Activated CD4-positive, alpha-beta T cell treated with anti-CD3 and anti-CD28 coated beads, Interleukin-2, amount 10 ng/mL, durations not matched to agents 7 days and 5 days (primary cell): ENCODE measurements around the gene SYTL4. TPM values are rescaled to one million over a fixed set of nuclear protein-coding genes. Genes with fewer than 3 reads are reported as not detected.
A peak's percentile ranks its signal among the peaks of the same experiment; 100 is the strongest.

Source experiments
- CTCF ChIA-PET: fragments of 350-600 bp; sonication (Branson Sonifier 250); formaldehyde crosslinking; loops from one replicate; lab custom pipeline; 2021; ENCODE audit warnings: antibody characterized with exemption; lab: Charles Lee
- POLR2A ChIA-PET: fragments of 350-600 bp; sonication (Branson Sonifier 250); formaldehyde crosslinking; loops from one replicate; lab custom pipeline; 2021; ENCODE audit warnings: antibody characterized with exemption; lab: Charles Lee
- DNase-seq: peaks from one replicate; pipeline ENCODE4 v3.0.0-alpha.2; 2020
- H3K27ac Mint-ChIP-seq: one replicate; pipeline ENCODE4 v1.8.0; 2021; ENCODE audit warnings: mild to moderate bottlenecking, moderate library complexity, mixed read lengths
- H3K27me3 Mint-ChIP-seq: one replicate; pipeline ENCODE4 v1.8.0; 2021; ENCODE audit warnings: mixed read lengths
- H3K36me3 Mint-ChIP-seq: one replicate; pipeline ENCODE4 v1.8.0; 2021; ENCODE audit warnings: low read depth, mixed read lengths
- H3K4me1 Mint-ChIP-seq: one replicate; pipeline ENCODE4 v1.8.0; 2021; ENCODE audit warnings: mixed read lengths
- H3K4me3 Mint-ChIP-seq: one replicate; pipeline ENCODE4 v1.8.0; 2021; ENCODE audit warnings: mild to moderate bottlenecking, moderate library complexity, mixed read lengths
- H3K9me3 Mint-ChIP-seq: one replicate; pipeline ENCODE4 v1.8.0; 2021; ENCODE audit warnings: mixed read lengths
- total RNA-seq, 2 experiments: library from RNA; stranded (reverse); gene quantifications; one replicate each; pipeline ENCODE4 v1.2.3, GENCODE V29; 2021

Gene SYTL4
- total RNA-seq, 2 experiments from 2014 or later, result not detected

- POLR2A ChIA-PET, result no interaction called here
- peaks cover 3% of the 10 kb centered on the region for H3K27me3 Mint-ChIP-seq
- H3K36me3 Mint-ChIP-seq, result no peaks in the 10 kb centered on the region
- CTCF ChIA-PET, result interaction anchor here (4.2 kb wide), 1 partner anchor 83 kb away, joined by 25 read pairs; no protein-coding TSS in a partner anchor
- H3K9me3 Mint-ChIP-seq, result no peaks in the 10 kb centered on the region
- peaks cover 2% of the 10 kb centered on the region for H3K4me1 Mint-ChIP-seq
- no peak overlapping the region for H3K4me3 Mint-ChIP-seq
- H3K27ac Mint-ChIP-seq, result no peak overlapping the region
- peak; percentile 70 for DNase-seq
Observed at GRCh38 chrX:100685284-100685996, 46.5 kb downstream of the SYTL4 start.

- Mint-ChIP-seq H3K4me3 (no peak overlapping the region), H3K4me1 (peaks cover 2% of the 10 kb centered on the region), H3K27me3 (peaks cover 4% of the 10 kb centered on the region), H3K27ac (no peak overlapping the region), H3K9me3 (no peaks in the 10 kb centered on the region), H3K36me3 (no peaks in the 10 kb centered on the region)
- POLR2A ChIA-PET, result no interaction called here
- CTCF ChIA-PET, result no interaction called here
- no peak for DNase-seq
Observed at GRCh38 chrX:100682939-100683338, 49.0 kb downstream of the SYTL4 start.

GRCh38 chrX:100681599-100681998 is 50.3 kb downstream of the SYTL4 start:
- Mint-ChIP-seq H3K4me1 (no peaks in the 10 kb centered on the region), H3K27me3 (peaks cover 4% of the 10 kb centered on the region), H3K36me3 (no peaks in the 10 kb centered on the region), H3K27ac (no peak overlapping the region), H3K9me3 (no peaks in the 10 kb centered on the region), H3K4me3 (no peak overlapping the region)
- ChIA-PET CTCF (no interaction called here), POLR2A (no interaction called here)
- DNase-seq, result no peak

- POLR2A ChIA-PET, result no interaction called here
- Mint-ChIP-seq H3K9me3 (no peaks in the 10 kb centered on the region), H3K36me3 (no peaks in the 10 kb centered on the region), H3K4me1 (no peaks in the 10 kb centered on the region), H3K27me3 (peaks cover 4% of the 10 kb centered on the region), H3K27ac (no peak overlapping the region), H3K4me3 (no peak overlapping the region)
- CTCF ChIA-PET, result no interaction called here
- no peak for DNase-seq
Observed at GRCh38 chrX:100680756-100681155, 51.2 kb downstream of the SYTL4 start.

- POLR2A ChIA-PET, result no interaction called here
- Mint-ChIP-seq H3K27me3 (peaks cover 4% of the 10 kb centered on the region), H3K27ac (no peak overlapping the region), H3K9me3 (no peaks in the 10 kb centered on the region), H3K36me3 (no peaks in the 10 kb centered on the region), H3K4me3 (no peak overlapping the region), H3K4me1 (no peaks in the 10 kb centered on the region)
- CTCF ChIA-PET, result interaction anchor here (1.3 kb wide), 1 partner anchor 13 kb away, joined by 3 read pairs; no protein-coding TSS in a partner anchor
- no peak for DNase-seq
Observed at GRCh38 chrX:100677611-100678181, 54.2 kb downstream of the SYTL4 start.

- H3K27me3 Mint-ChIP-seq, result no peaks in the 10 kb centered on the region
- CTCF ChIA-PET, result no interaction called here
- no peak overlapping the region for H3K27ac Mint-ChIP-seq
- H3K9me3 Mint-ChIP-seq, result no peaks in the 10 kb centered on the region
- no peak for DNase-seq
- no peaks in the 10 kb centered on the region for H3K4me1 Mint-ChIP-seq
- H3K4me3 Mint-ChIP-seq, result no peak overlapping the region
- H3K36me3 Mint-ChIP-seq, result no peaks in the 10 kb centered on the region
- POLR2A ChIA-PET, result no interaction called here
Observed at GRCh38 chrX:100674705-100675104, 57.2 kb downstream of the SYTL4 start.

- no peak for DNase-seq
- no peak overlapping the region for H3K27ac Mint-ChIP-seq
- no peaks in the 10 kb centered on the region for H3K9me3 Mint-ChIP-seq
- POLR2A ChIA-PET, result no interaction called here
- H3K36me3 Mint-ChIP-seq, result no peaks in the 10 kb centered on the region
- peaks cover under 1% of the 10 kb centered on the region for H3K27me3 Mint-ChIP-seq
- CTCF ChIA-PET, result no interaction called here
- no peaks in the 10 kb centered on the region for H3K4me1 Mint-ChIP-seq
- no peak overlapping the region for H3K4me3 Mint-ChIP-seq
Observed at GRCh38 chrX:100673397-100673953, 58.4 kb downstream of the SYTL4 start.

GRCh38 chrX:100672966-100673365 is 59.0 kb downstream of the SYTL4 start:
- ChIA-PET POLR2A (no interaction called here), CTCF (no interaction called here)
- H3K36me3 Mint-ChIP-seq, result no peaks in the 10 kb centered on the region
- no peaks in the 10 kb centered on the region for H3K4me1 Mint-ChIP-seq
- DNase-seq, result no peak
- no peak overlapping the region for H3K4me3 Mint-ChIP-seq
- no peaks in the 10 kb centered on the region for H3K9me3 Mint-ChIP-seq
- no peak overlapping the region for H3K27ac Mint-ChIP-seq
- H3K27me3 Mint-ChIP-seq, result peaks cover 3% of the 10 kb centered on the region

- Mint-ChIP-seq H3K4me3 (no peak overlapping the region), H3K36me3 (no peaks in the 10 kb centered on the region), H3K27me3 (peaks cover 3% of the 10 kb centered on the region), H3K9me3 (no peaks in the 10 kb centered on the region), H3K4me1 (no peaks in the 10 kb centered on the region), H3K27ac (no peak overlapping the region)
- no peak for DNase-seq
- POLR2A ChIA-PET, result no interaction called here
- CTCF ChIA-PET, result interaction anchor here (0.6 to 1.2 kb wide), 2 partner anchors 14 to 527 kb away, joined by 3 to 4 read pairs; no protein-coding TSS in a partner anchor
Observed at GRCh38 chrX:100663642-100664041, 68.3 kb downstream of the SYTL4 start.

- Mint-ChIP-seq H3K27ac (no peak overlapping the region), H3K4me3 (no peak overlapping the region)
- CTCF ChIA-PET, result no interaction called here
Observed at GRCh38 chrX:100662796-100663195, 69.1 kb downstream of the SYTL4 start.

GRCh38 chrX:100662170-100662569 is 69.8 kb downstream of the SYTL4 start:
- no peaks in the 10 kb centered on the region for H3K9me3 Mint-ChIP-seq
- no peaks in the 10 kb centered on the region for H3K4me1 Mint-ChIP-seq
- no peak overlapping the region for H3K27ac Mint-ChIP-seq
- CTCF ChIA-PET, result no interaction called here
- POLR2A ChIA-PET, result no interaction called here
- H3K27me3 Mint-ChIP-seq, result no peaks in the 10 kb centered on the region
- DNase-seq, result no peak
- no peak overlapping the region for H3K4me3 Mint-ChIP-seq
- H3K36me3 Mint-ChIP-seq, result no peaks in the 10 kb centered on the region

More at GRCh38 chrX:100662796-100663195, 69.1 kb downstream of the SYTL4 start:
- Mint-ChIP-seq H3K27me3 (no peaks in the 10 kb centered on the region), H3K9me3 (no peaks in the 10 kb centered on the region), H3K36me3 (no peaks in the 10 kb centered on the region), H3K4me1 (no peaks in the 10 kb centered on the region)
- DNase-seq, result no peak
- POLR2A ChIA-PET, result no interaction called here

GRCh38 chrX:100659431-100660137 is 72.3 kb downstream of the SYTL4 start:
- no peaks in the 10 kb centered on the region for H3K36me3 Mint-ChIP-seq
- H3K9me3 Mint-ChIP-seq, result no peaks in the 10 kb centered on the region
- H3K4me1 Mint-ChIP-seq, result no peaks in the 10 kb centered on the region
- no peak for DNase-seq
- ChIA-PET POLR2A (no interaction called here), CTCF (no interaction called here)
- no peak overlapping the region for H3K4me3 Mint-ChIP-seq
- no peak overlapping the region for H3K27ac Mint-ChIP-seq
- no peaks in the 10 kb centered on the region for H3K27me3 Mint-ChIP-seq

- no peak overlapping the region for H3K4me3 Mint-ChIP-seq
- CTCF ChIA-PET, result no interaction called here
- H3K4me1 Mint-ChIP-seq, result no peaks in the 10 kb centered on the region
- DNase-seq, result no peak
- H3K27ac Mint-ChIP-seq, result no peak overlapping the region
- no peaks in the 10 kb centered on the region for H3K9me3 Mint-ChIP-seq
- H3K27me3 Mint-ChIP-seq, result no peaks in the 10 kb centered on the region
- POLR2A ChIA-PET, result no interaction called here
- no peaks in the 10 kb centered on the region for H3K36me3 Mint-ChIP-seq
Observed at GRCh38 chrX:100658941-100659381, 73.0 kb downstream of the SYTL4 start.
